ENCODE results near the gene GSTT2B.

The GSTT2B gene

DNA sequence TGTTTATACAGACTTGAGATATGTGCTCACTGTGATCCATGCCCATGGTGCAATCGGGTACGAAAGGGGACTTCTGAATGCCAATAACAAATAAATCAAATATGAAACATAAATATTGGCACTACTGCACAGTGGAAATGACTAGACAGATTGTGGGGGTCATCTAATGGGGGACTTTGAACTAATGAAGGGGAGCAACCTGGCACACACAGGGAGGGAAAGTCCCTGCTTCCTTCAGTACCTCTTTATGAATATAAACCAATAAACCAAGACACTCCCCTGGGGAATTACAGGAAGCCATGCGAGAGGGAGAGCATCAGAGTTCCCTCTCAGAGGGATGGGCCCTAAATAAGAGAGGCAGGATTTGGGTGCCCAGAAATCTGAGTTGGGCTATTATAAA, 45.7 kb downstream of the GSTT2B start:
- H3K4me3 ChIP-seq (replicated peaks; ENCODE audit: low read depth, low read length) = no peak overlapping the region
- no peak for TF ChIP-seq CTCF (IDR thresholded peaks at IDR 0.05; ENCODE audit: low read length, missing control alignments)
- no peak for DNase-seq (ENCODE audit: low read depth)

DNA sequence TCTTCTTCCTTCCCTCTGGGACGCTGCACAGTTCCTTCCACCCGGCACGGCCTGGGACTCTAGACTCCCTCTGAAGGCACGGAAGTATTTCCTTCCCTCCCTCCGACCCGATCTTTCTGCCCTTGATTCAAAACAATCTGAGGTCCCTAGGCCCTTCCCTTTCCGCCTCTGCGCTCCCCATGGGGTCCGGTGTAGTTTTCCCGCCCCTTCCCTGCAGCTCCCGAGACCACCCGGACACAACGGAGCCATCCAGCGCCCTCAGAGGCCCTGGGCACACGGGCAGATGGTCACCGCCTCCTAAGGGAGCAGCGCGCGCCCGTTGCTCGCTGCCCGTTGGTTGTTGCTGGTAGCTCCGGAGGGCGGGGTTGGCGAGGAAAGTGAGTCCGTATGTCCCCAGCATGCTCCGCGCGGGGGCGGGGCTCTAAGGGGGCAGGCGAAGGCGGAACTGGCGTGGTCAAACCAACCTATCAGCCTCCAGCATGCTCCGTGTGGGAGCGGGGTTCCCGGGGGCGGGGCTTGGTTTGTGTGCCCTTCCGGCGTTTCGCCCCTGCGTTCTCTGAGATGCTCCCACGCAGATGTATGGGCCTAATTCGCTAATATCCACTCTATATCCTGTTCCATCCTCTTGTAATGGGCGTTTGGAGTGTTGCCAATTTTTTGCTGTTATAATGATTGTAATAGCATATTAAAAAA, 47.2 kb downstream of the GSTT2B start:
- peak; percentile 99 for DNase-seq (ENCODE audit: low read depth)
- peak overlapping the region; percentile 70 for H3K4me3 ChIP-seq (replicated peaks; ENCODE audit: low read depth, low read length)
- no peak for TF ChIP-seq CTCF (IDR thresholded peaks at IDR 0.05; ENCODE audit: low read length, missing control alignments)

GRCh38 chr22:23913306-23913660, 47.7 kb downstream of the GSTT2B start:
- DNase-seq (ENCODE audit: low read depth) = no peak
- TF ChIP-seq CTCF (IDR thresholded peaks at IDR 0.05; ENCODE audit: low read length, missing control alignments) = no peak

GRCh38 chr22:23912293-23912903, 48.6 kb downstream of the GSTT2B start:
- H3K4me3 ChIP-seq (replicated peaks; ENCODE audit: low read depth, low read length) = no peak overlapping the region
- no peak for TF ChIP-seq CTCF (IDR thresholded peaks at IDR 0.05; ENCODE audit: low read length, missing control alignments)
- no peak for DNase-seq (ENCODE audit: low read depth)

More at GRCh38 chr22:23913306-23913660, 47.7 kb downstream of the GSTT2B start:
- H3K4me3 ChIP-seq (replicated peaks; ENCODE audit: low read depth, low read length) = peak overlapping the region; percentile 70

- no peak for DNase-seq (ENCODE audit: low read depth)
- no peak for TF ChIP-seq CTCF (IDR thresholded peaks at IDR 0.05; ENCODE audit: low read length, missing control alignments)
- no peak overlapping the region for H3K4me3 ChIP-seq (replicated peaks; ENCODE audit: low read depth, low read length)
Observed at GRCh38 chr22:23911318-23911980, 49.5 kb downstream of the GSTT2B start.

DNA sequence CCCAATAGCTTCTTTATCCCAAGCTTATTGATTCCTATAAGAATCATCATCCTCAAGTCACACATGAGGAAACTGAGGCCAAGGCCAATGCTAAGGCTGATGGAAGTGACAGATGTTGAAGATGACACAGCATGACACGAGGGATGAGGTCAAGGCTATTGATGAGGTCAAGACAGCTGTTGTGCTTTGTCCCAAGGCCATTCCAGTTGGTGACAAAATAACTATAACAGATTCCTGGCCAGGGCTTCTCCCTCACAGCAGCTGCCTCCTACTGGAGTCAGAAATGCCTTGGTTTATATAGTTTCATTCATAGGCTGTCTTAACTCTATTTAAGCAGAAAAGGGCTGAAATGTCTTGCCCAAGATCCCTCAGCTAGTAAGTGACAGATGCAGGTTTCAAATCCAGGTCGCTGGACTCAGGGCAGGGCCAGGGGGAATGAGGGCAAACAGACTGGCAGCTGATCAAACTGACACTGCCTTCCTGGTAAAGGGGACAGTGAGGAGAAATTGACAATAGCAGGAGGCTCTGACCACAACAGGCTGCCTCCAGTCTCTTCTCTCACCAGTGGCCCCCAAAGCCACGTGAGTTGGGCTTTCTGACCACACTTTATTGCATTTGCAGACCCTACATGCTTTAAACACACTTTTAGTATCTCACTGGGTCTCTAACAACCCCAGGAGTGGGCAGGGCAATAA, 50.4 kb downstream of the GSTT2B start:
- no peak overlapping the region for H3K4me3 ChIP-seq (replicated peaks; ENCODE audit: low read depth, low read length)
- no peak for DNase-seq (ENCODE audit: low read depth)
- no peak for TF ChIP-seq CTCF (IDR thresholded peaks at IDR 0.05; ENCODE audit: low read length, missing control alignments)
